MM.1S (cell line): ENCODE measurements around the gene TSPEAR.

Experiments used
- CTCF ChIP-seq: fragments of 300-600 bp; sonication (generic); IDR thresholded peaks from 2 replicates; pipeline ENCODE4 v1.5.1; 2016; ENCODE audit warnings: antibody characterized with exemption, low read length, mixed read lengths
- EZH2 ChIP-seq: fragments of 300-600 bp; sonication (generic); optimal IDR thresholded peaks from 2 replicates; pipeline ENCODE3; 2017; ENCODE audit warnings: low read depth, mild to moderate bottlenecking, antibody characterized with exemption, low read length, mixed read lengths
- EZH2phosphoT487 ChIP-seq: fragments of 300-600 bp; sonication (generic); IDR thresholded peaks from 2 replicates; pipeline ENCODE4 v1.6.1; 2018; ENCODE audit warnings: antibody characterized with exemption, low read length

- TF ChIP-seq CTCF (no peak), EZH2phosphoT487 (no peak), EZH2 (no peak)
Measured at GRCh38 chr21:44521301-44521927, 190.0 kb downstream of the TSPEAR start.
